Gastrocnemius medialis (tissue), 4 donors: ENCODE measurements around the gene UBE4B. TPM values are rescaled to one million over a fixed set of nuclear protein-coding genes. Genes with fewer than 3 reads are reported as not detected.
A peak's percentile ranks its signal among the peaks of the same experiment; 100 is the strongest.

Source experiments
- ATAC-seq, 2 donors: fragments of 150-250 bp; one replicate each; pipeline ENCODE4 v1.9.1; 2016
- DNase-seq, 2 donors: peaks; one replicate each; pipeline ENCODE4 v3.0.0-alpha.2; 2019
- H3K27ac ChIP-seq, 4 donors: fragments of 200-600 bp; sonication (generic); 1 replicate in 1 of 4; 2 replicates in 3 of 4; pipeline ENCODE4 v1.5.1; 2016 to 2018; ENCODE audit warnings: mild to moderate bottlenecking in 2 of 4, moderate library complexity in 1 of 4
- H3K27me3 ChIP-seq, 3 donors: fragments of 200-600 bp; sonication (generic) in 2 of 3; 1 replicate in 1 of 3; 2 replicates in 2 of 3; pipeline versions ENCODE4 v1.5.1 to v1.6.0; 2016 to 2019; ENCODE audit warnings: mild to moderate bottlenecking in 1 of 3, moderate library complexity in 1 of 3
- H3K36me3 ChIP-seq, 2 donors: fragments of 200-600 bp; sonication (generic) in 1 of 2; one replicate each; pipeline ENCODE4 v1.5.1; 2017 to 2018
- H3K4me1 ChIP-seq, 2 donors: fragments of 200-600 bp; sonication (generic) in 1 of 2; one replicate each; pipeline ENCODE4 v1.5.1; 2016 to 2017; ENCODE audit warnings: mild to moderate bottlenecking in 2 of 2
- H3K4me3 ChIP-seq, 4 donors: fragments of 200-600 bp; sonication (generic) in 3 of 4; 1 replicate in 1 of 4; 2 replicates in 3 of 4; pipeline ENCODE4 v1.5.1; 2016 to 2019; ENCODE audit warnings: mild to moderate bottlenecking in 2 of 4
- H3K9me3 ChIP-seq, 3 donors: fragments of 200-600 bp; sonication (generic) in 2 of 3; 1 replicate in 1 of 3; 2 replicates in 2 of 3; pipeline ENCODE4 v1.5.1; 2016 to 2019
- CTCF ChIP-seq, 5 experiments: fragments of 450-650 bp in 3 of 5; fragments of 200-600 bp in 2 of 5; sonication (generic) in 2 of 5; IDR thresholded peaks in 4 of 5; conservative IDR thresholded peaks in 1 of 5; 1 replicate in 4 of 5; 2 replicates in 1 of 5; pipeline ENCODE4 v1.5.1; 2016 to 2019; ENCODE audit warnings: antibody characterized with exemption in 5 of 5, mild to moderate bottlenecking in 3 of 5, moderate library complexity in 3 of 5
- POLR2A ChIP-seq, 2 donors: fragments of 450-650 bp; IDR thresholded peaks; one replicate each; pipeline ENCODE4 v1.6.1; 2017; ENCODE audit warnings: antibody characterized with exemption in 2 of 2, mild to moderate bottlenecking in 2 of 2, moderate library complexity in 2 of 2
- in situ Hi-C, 4 donors: fragments of 200-750 bp; cut with MboI; loops; one replicate each; pipeline versions ENCODE4 v1.15.0 to v1.8.0; 2017; ENCODE audit warnings: low sequenced_read_pairs in 4 of 4
- intact Hi-C: fragments of 100-400 bp; cut with DNase I; formaldehyde crosslinking; loops from one replicate; pipeline ENCODE4 v1.15.1; 2023; ENCODE audit warnings: low total_unique reads
- total RNA-seq, 4 donors: library from RNA; depleted of rRNA; stranded (reverse); fragments of >200 nt; gene quantifications; one replicate each; pipeline versions ENCODE4 v1.1.0 to v1.2.3, GENCODE V29; 2016

UBE4B gene
- total RNA-seq, 4 donors from 2014 or later = 42.6 to 143 (median 98.2) TPM

- no peak for ATAC-seq
- peaks cover 0 to 67% of the 10 kb centered on the region in 2 donors for H3K36me3 ChIP-seq
- no peak for DNase-seq
- no peak overlapping the region for H3K27ac ChIP-seq
- intact Hi-C loops (loop anchor here (5.0 kb wide), 1 partner anchor 97 kb away; no protein-coding TSS in a partner anchor), in situ Hi-C loops (no loop called here)
- H3K27me3 ChIP-seq = no peaks in the 10 kb centered on the region
- no peak for TF ChIP-seq POLR2A (IDR thresholded peaks at IDR 0.05)
- TF ChIP-seq CTCF (IDR thresholded peaks at IDR 0.05 in 4 of 5, conservative IDR thresholded peaks at IDR 0.05 in 1 of 5) = no peak
- peaks cover 0 to 4% of the 10 kb centered on the region in 2 donors for H3K4me1 ChIP-seq
- no peaks in the 10 kb centered on the region for H3K9me3 ChIP-seq
- H3K4me3 ChIP-seq = no peak overlapping the region
Measured at GRCh38 chr1:10143961-10144485, 111.3 kb downstream of the UBE4B start.

- TF ChIP-seq POLR2A (IDR thresholded peaks at IDR 0.05) = no peak
- TF ChIP-seq CTCF (IDR thresholded peaks at IDR 0.05 in 4 of 5, conservative IDR thresholded peaks at IDR 0.05 in 1 of 5) = no peak
- peaks cover 0 to 56% of the 10 kb centered on the region in 2 donors for H3K36me3 ChIP-seq
- in situ Hi-C loops = no loop called here
- DNase-seq (no peak), ATAC-seq (no peak)
- no peaks in the 10 kb centered on the region for H3K27me3 ChIP-seq
- H3K4me1 ChIP-seq = peaks cover 0 to 7% of the 10 kb centered on the region in 2 donors
- H3K4me3 ChIP-seq = no peak overlapping the region
- no peaks in the 10 kb centered on the region for H3K9me3 ChIP-seq
- intact Hi-C loops = no loop called here
- no peak overlapping the region for H3K27ac ChIP-seq
Measured at GRCh38 chr1:10146391-10146790, 113.6 kb downstream of the UBE4B start.

- Histone ChIP-seq H3K9me3 (no peaks in the 10 kb centered on the region), H3K4me3 (no peak overlapping the region), H3K36me3 (peaks cover 0 to 44% of the 10 kb centered on the region in 2 donors), H3K27me3 (no peaks in the 10 kb centered on the region), H3K4me1 (peaks cover 4 to 21% of the 10 kb centered on the region in 2 donors), H3K27ac (no peak overlapping the region)
- intact Hi-C loops (no loop called here), in situ Hi-C loops (no loop called here)
- TF ChIP-seq POLR2A (IDR thresholded peaks at IDR 0.05) (no peak), CTCF (IDR thresholded peaks at IDR 0.05 in 4 of 5, conservative IDR thresholded peaks at IDR 0.05 in 1 of 5) (no peak)
- DNase-seq (no peak), ATAC-seq (no peak)
Measured at GRCh38 chr1:10149231-10149630, 116.5 kb downstream of the UBE4B start.

GRCh38 chr1:10152709-10153284, 120.0 kb downstream of the UBE4B start:
- H3K4me3 ChIP-seq = no peak overlapping the region
- peak in 1 of 2 donors; percentile 39 for DNase-seq
- H3K27me3 ChIP-seq = no peaks in the 10 kb centered on the region
- no peaks in the 10 kb centered on the region for H3K9me3 ChIP-seq
- in situ Hi-C loops (no loop called here), intact Hi-C loops (loop anchor here (5.0 kb wide), 2 partner anchors 45 to 210 kb away; partner anchors contain the start of genes LZIC and NMNAT1)
- H3K27ac ChIP-seq = peak overlapping the region; percentile 77 to 90 (median 86)
- TF ChIP-seq POLR2A (IDR thresholded peaks at IDR 0.05) = no peak
- peak in 4 of 5 experiments; percentile 26 to 64 (median 42) for TF ChIP-seq CTCF (IDR thresholded peaks at IDR 0.05 in 4 of 5, conservative IDR thresholded peaks at IDR 0.05 in 1 of 5)
- no peak for ATAC-seq
- peaks cover 0 to 15% of the 10 kb centered on the region in 2 donors for H3K36me3 ChIP-seq
- peaks cover 16 to 37% of the 10 kb centered on the region in 2 donors for H3K4me1 ChIP-seq
